Left lung (tissue), 10 donors: Measurements from ENCODE around the gene SEMA3D. TPM values are rescaled to one million over a fixed set of nuclear protein-coding genes. Genes with fewer than 3 reads are reported as not detected.

Experiments
- ATAC-seq: fragments of 200-7000 bp; cut with Tn5 transposase; one replicate; pipeline ENCODE4 v1.9.1; 2020; ENCODE audit warnings: moderate library complexity
- DNase-seq, 4 donors: peaks; one replicate each; pipeline ENCODE4 v3.0.0-alpha.2; 2013 to 2020
- H3K27ac ChIP-seq, 2 donors: fragments of 200-600 bp; sonication (generic) in 1 of 2; one replicate each; pipeline versions ENCODE4 v1.5.0 to v1.8.0; 2020 to 2021
- H3K27me3 ChIP-seq, 2 donors: fragments of 200-600 bp; sonication (generic) in 1 of 2; one replicate each; pipeline versions ENCODE4 v1.5.0 to v1.8.0; 2020 to 2021
- H3K36me3 ChIP-seq, 2 donors: fragments of 200-600 bp; sonication (generic) in 1 of 2; one replicate each; pipeline versions ENCODE4 v1.5.0 to v1.8.0; 2020 to 2021
- H3K4me1 ChIP-seq, 2 donors: fragments of 200-600 bp; one replicate each; pipeline ENCODE4 v1.8.0; 2021
- H3K4me3 ChIP-seq, 2 donors: fragments of 200-600 bp; sonication (generic) in 1 of 2; one replicate each; pipeline versions ENCODE4 v1.5.0 to v1.8.0; 2020 to 2021; ENCODE audit warnings: mild to moderate bottlenecking in 1 of 2
- H3K9me3 ChIP-seq, 2 donors: fragments of 200-600 bp; sonication (generic) in 1 of 2; one replicate each; pipeline versions ENCODE4 v1.5.0 to v1.8.0; 2020 to 2021
- intact Hi-C, 2 donors: fragments of 100-400 bp; cut with DNase I; formaldehyde crosslinking; loops; one replicate each; pipeline versions ENCODE4 v1.11.2 to v1.14.2; 2022
- polyA plus RNA-seq, 6 donors: library from polyadenylated mRNA; unstranded; fragments of 120-200 nt; gene quantifications; one replicate each; pipeline ENCODE4 v1.2.1, GENCODE V29; 2013; ENCODE audit not compliant: insufficient read length in 6 of 6
- total RNA-seq, 2 donors: library from RNA; stranded (reverse); fragmentation: NEBNext Ultra II Directional; extraction: Animal tissue kit (Norgen Biotek cat#: 25700); gene quantifications; one replicate each; pipeline ENCODE4 v1.2.1, GENCODE V29; 2021
- TF ChIP-seq, protein P1 (sequence below), 2 donors: fragments of 200-600 bp; sonication (generic) in 1 of 2; IDR thresholded peaks; one replicate each; pipeline versions ENCODE4 v1.5.0 to v1.8.0; 2021; ENCODE audit warnings: antibody characterized with exemption in 2 of 2
- donor health status: DM: no; HTN: yes; CAD: no.
- donor health status: DM: no; HTN: no; CAD: no.

The SEMA3D gene
- total and polyA plus RNA-seq, 8 donors = 5.5 to 68.5 (median 46.3) TPM

DNA sequence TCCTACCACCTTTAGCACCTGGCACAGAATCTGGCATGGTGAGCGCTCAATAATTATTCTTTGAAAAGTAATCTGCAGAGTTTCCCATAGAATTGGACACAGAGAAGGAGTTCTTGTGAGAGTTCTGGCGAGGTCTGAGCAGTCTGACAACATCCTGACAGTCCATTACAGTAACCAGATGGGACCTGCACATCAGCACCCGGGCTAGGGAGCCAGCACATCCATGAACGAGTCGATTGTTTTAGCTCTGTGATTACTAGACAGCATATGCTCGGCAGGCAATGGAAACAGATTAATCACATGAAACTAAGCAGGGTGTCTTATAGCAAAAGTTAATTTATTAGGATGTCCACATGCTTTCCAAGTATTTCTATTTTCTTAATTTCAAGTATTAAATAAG, 96.7 kb downstream of the SEMA3D start:
- H3K9me3 ChIP-seq = no peaks in the 10 kb centered on the region
- intact Hi-C loops = no loop called here
- H3K4me3 ChIP-seq = no peak overlapping the region
- ATAC-seq = no peak
- H3K36me3 ChIP-seq = no peaks in the 10 kb centered on the region
- H3K4me1 ChIP-seq = no peaks in the 10 kb centered on the region
- TF ChIP-seq, protein P1, sequence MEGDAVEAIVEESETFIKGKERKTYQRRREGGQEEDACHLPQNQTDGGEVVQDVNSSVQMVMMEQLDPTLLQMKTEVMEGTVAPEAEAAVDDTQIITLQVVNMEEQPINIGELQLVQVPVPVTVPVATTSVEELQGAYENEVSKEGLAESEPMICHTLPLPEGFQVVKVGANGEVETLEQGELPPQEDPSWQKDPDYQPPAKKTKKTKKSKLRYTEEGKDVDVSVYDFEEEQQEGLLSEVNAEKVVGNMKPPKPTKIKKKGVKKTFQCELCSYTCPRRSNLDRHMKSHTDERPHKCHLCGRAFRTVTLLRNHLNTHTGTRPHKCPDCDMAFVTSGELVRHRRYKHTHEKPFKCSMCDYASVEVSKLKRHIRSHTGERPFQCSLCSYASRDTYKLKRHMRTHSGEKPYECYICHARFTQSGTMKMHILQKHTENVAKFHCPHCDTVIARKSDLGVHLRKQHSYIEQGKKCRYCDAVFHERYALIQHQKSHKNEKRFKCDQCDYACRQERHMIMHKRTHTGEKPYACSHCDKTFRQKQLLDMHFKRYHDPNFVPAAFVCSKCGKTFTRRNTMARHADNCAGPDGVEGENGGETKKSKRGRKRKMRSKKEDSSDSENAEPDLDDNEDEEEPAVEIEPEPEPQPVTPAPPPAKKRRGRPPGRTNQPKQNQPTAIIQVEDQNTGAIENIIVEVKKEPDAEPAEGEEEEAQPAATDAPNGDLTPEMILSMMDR (IDR thresholded peaks at IDR 0.05) = no peak
- no peaks in the 10 kb centered on the region for H3K27me3 ChIP-seq
- no peak overlapping the region for H3K27ac ChIP-seq
- peak in 2 of 4 donors; percentile 76 to 85 for DNase-seq

- Histone ChIP-seq H3K4me3 (no peak overlapping the region), H3K27ac (no peak overlapping the region), H3K9me3 (no peaks in the 10 kb centered on the region), H3K36me3 (no peaks in the 10 kb centered on the region), H3K4me1 (no peaks in the 10 kb centered on the region), H3K27me3 (no peaks in the 10 kb centered on the region)
- no peak for ATAC-seq
- intact Hi-C loops = no loop called here
- DNase-seq = peak in 1 of 4 donors; percentile 33
- TF ChIP-seq, protein P1 (IDR thresholded peaks at IDR 0.05) = no peak
These were observed 105.0 kb downstream of the SEMA3D start for GRCh38 chr7:85081846-85082245.

GRCh38 chr7:85081392-85081791, 105.5 kb downstream of the SEMA3D start:
- Histone ChIP-seq H3K4me1 (no peaks in the 10 kb centered on the region), H3K27me3 (no peaks in the 10 kb centered on the region), H3K4me3 (no peak overlapping the region), H3K36me3 (no peaks in the 10 kb centered on the region), H3K27ac (no peak overlapping the region), H3K9me3 (no peaks in the 10 kb centered on the region)
- DNase-seq = no peak
- ATAC-seq = no peak
- intact Hi-C loops = no loop called here
- TF ChIP-seq, protein P1 (IDR thresholded peaks at IDR 0.05) = no peak

GRCh38 chr7:85079434-85079833, 107.4 kb downstream of the SEMA3D start:
- intact Hi-C loops = no loop called here
- Histone ChIP-seq H3K36me3 (no peaks in the 10 kb centered on the region), H3K4me1 (no peaks in the 10 kb centered on the region), H3K27me3 (no peaks in the 10 kb centered on the region), H3K4me3 (no peak overlapping the region), H3K9me3 (no peaks in the 10 kb centered on the region), H3K27ac (no peak overlapping the region)
- TF ChIP-seq, protein P1 (IDR thresholded peaks at IDR 0.05) = no peak
- ATAC-seq (no peak), DNase-seq (no peak)

GRCh38 chr7:85078181-85078580, 108.7 kb downstream of the SEMA3D start:
- DNase-seq (no peak), ATAC-seq (no peak)
- Histone ChIP-seq H3K4me3 (no peak overlapping the region), H3K27me3 (no peaks in the 10 kb centered on the region), H3K9me3 (no peaks in the 10 kb centered on the region), H3K4me1 (no peaks in the 10 kb centered on the region), H3K36me3 (no peaks in the 10 kb centered on the region), H3K27ac (no peak overlapping the region)
- intact Hi-C loops = no loop called here
- TF ChIP-seq, protein P1 (IDR thresholded peaks at IDR 0.05) = no peak
